Keratinocyte (primary cell): Measurements from ENCODE around the gene ANO10. TPM values are rescaled to one million over a fixed set of nuclear protein-coding genes. Genes with fewer than 3 reads are reported as not detected.

Experiments used
- DNase-seq: peaks from one replicate; pipeline ENCODE4 v3.0.0-alpha.2; 2011; ENCODE audit warnings: low read depth, missing footprints, low spot score
- FAIRE-seq: peaks from 2 replicates; lab custom pipeline; 2011; peaks lifted over from hg19 to GRCh38; lab: Jason Lieb, UNC
- H2AFZ ChIP-seq: 2 replicates; pipeline ENCODE4 v1.6.0; 2012; ENCODE audit warnings: low read length, control low read depth, inconsistent platforms; ENCODE audit not compliant: control insufficient read depth
- H3K27ac ChIP-seq: 2 replicates; pipeline ENCODE4 v1.5.1; 2011; ENCODE audit warnings: low read length; ENCODE audit not compliant: control insufficient read depth, insufficient read depth
- H3K27me3 ChIP-seq: 3 replicates; pipeline ENCODE4 v1.6.0; 2011; ENCODE audit warnings: low read length; ENCODE audit not compliant: control insufficient read depth, insufficient read depth; ENCODE audit errors: extremely low read depth
- H3K36me3 ChIP-seq, 2 experiments: 2 replicates in 1 of 2; 3 replicates in 1 of 2; pipeline ENCODE4 v1.5.1; 2011; ENCODE audit warnings: low read length in 2 of 2, mild to moderate bottlenecking in 1 of 2; ENCODE audit not compliant: control insufficient read depth in 2 of 2, insufficient read depth in 2 of 2; ENCODE audit errors: extremely low read depth in 1 of 2
- H3K4me1 ChIP-seq: 3 replicates; pipeline ENCODE4 v1.5.1; 2011; ENCODE audit warnings: low read length; ENCODE audit not compliant: control insufficient read depth, insufficient read depth; ENCODE audit errors: extremely low read depth
- H3K4me2 ChIP-seq: 3 replicates; pipeline ENCODE4 v1.6.0; 2011; ENCODE audit warnings: low read depth, low read length; ENCODE audit not compliant: control insufficient read depth, insufficient read depth; ENCODE audit errors: extremely low read depth
- H3K4me3 ChIP-seq, 3 experiments: fragments of 200-600 bp in 1 of 3; sonication (generic) in 1 of 3; 2 replicates in 2 of 3; 3 replicates in 1 of 3; pipeline ENCODE4 v1.5.1; 2011 to 2016; ENCODE audit warnings: low read length in 3 of 3, mild to moderate bottlenecking in 3 of 3, control low read depth in 2 of 3, inconsistent platforms in 1 of 3, low read depth in 1 of 3, mixed read lengths in 1 of 3, mixed run types in 1 of 3, moderate library complexity in 1 of 3; ENCODE audit not compliant: control insufficient read depth in 2 of 3, insufficient read depth in 2 of 3; ENCODE audit errors: extremely low read depth in 1 of 3
- H3K79me2 ChIP-seq: 2 replicates; pipeline ENCODE4 v1.6.0; 2012; ENCODE audit warnings: low read length; ENCODE audit not compliant: control insufficient read depth, insufficient read depth
- H3K9ac ChIP-seq: 3 replicates; pipeline ENCODE4 v1.6.0; 2011; ENCODE audit warnings: low read length; ENCODE audit not compliant: control insufficient read depth, insufficient read depth; ENCODE audit errors: extremely low read depth
- H3K9me1 ChIP-seq: 3 replicates; pipeline ENCODE4 v1.6.0; 2011; ENCODE audit warnings: low read length; ENCODE audit not compliant: control insufficient read depth, insufficient read depth; ENCODE audit errors: extremely low read depth
- H3K9me3 ChIP-seq: 2 replicates; pipeline ENCODE4 v1.5.1; 2012; ENCODE audit warnings: low read depth, low read length; ENCODE audit not compliant: control insufficient read depth
- H4K20me1 ChIP-seq: 3 replicates; pipeline ENCODE4 v1.6.0; 2011; ENCODE audit warnings: low read length; ENCODE audit not compliant: control insufficient read depth, insufficient read depth; ENCODE audit errors: extremely low read depth
- CTCF ChIP-seq, 3 experiments: IDR thresholded peaks in 1 of 3; conservative IDR thresholded peaks in 1 of 3; optimal IDR thresholded peaks in 1 of 3; 2 replicates in 2 of 3; 3 replicates in 1 of 3; pipeline versions ENCODE3 to v1.5.1; 2011; ENCODE audit warnings: low read length in 3 of 3, mild to moderate bottlenecking in 3 of 3, moderate library complexity in 2 of 3, control low read depth in 1 of 3, inconsistent platforms in 1 of 3; ENCODE audit not compliant: insufficient read depth in 2 of 3; ENCODE audit errors: extremely low read depth in 1 of 3
- EZH2 ChIP-seq: IDR thresholded peaks from one replicate; pipeline ENCODE4 v1.6.1; 2012; ENCODE audit warnings: inconsistent platforms, mild to moderate bottlenecking, low read length, moderate library complexity
- dilution Hi-C: fragments of 300-500 bp; cut with MboI; formaldehyde crosslinking; loops from one replicate; pipeline ENCODE4 v1.7.0; 2020; ENCODE audit warnings: low sequenced_read_pairs; ENCODE audit not compliant: extremely low pct_ligation_motif_present
- polyA plus RNA-seq, 5 experiments: library from polyadenylated mRNA; depleted of rRNA in 3 of 5; stranded (reverse) in 3 of 5; stranded (forward) in 1 of 5; unstranded in 1 of 5; fragments of >200 nt; gene quantifications; 1 replicate in 1 of 5; 2 replicates in 3 of 5; 3 replicates in 1 of 5; pipeline versions ENCODE4 v1.2.1 to v1.2.3, GENCODE V29; 2011 to 2012; ENCODE audit warnings: missing spikeins in 2 of 5, low read depth in 1 of 5, low replicate concordance in 1 of 5

ANO10 gene
- polyA plus RNA-seq, 1 donor (not counting 4 experiments of a cell fraction or from before 2014, with no cell fraction given): 48.8 TPM

DNA sequence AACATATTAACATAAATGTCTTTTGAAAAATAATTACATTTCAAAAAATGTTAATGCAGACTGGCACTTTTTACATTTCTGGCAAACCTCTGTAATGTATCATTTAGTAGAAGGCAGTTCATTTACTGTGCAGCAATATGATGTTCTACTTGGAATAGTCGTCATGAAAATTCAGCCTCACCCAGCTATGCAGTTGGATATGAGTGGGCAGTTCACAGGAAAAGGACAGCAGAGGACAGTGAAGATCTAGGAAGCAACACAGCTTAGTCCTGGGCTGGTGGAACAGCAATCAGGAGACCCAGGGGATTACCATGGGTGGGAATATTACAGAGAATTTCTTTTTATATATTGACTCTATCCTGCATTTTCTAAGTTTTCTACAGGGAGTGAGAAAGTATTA, 63.6 kb downstream of the ANO10 start:
- Histone ChIP-seq H3K27me3 (no peaks in the 10 kb centered on the region), H3K27ac (no peak overlapping the region), H4K20me1 (no peaks in the 10 kb centered on the region), H3K4me1 (no peaks in the 10 kb centered on the region), H3K9ac (no peak overlapping the region), H3K9me1 (no peaks in the 10 kb centered on the region), H3K4me2 (no peak overlapping the region), H2AFZ (no peak overlapping the region), H3K79me2 (no peaks in the 10 kb centered on the region), H3K4me3 (no peak overlapping the region), H3K9me3 (no peaks in the 10 kb centered on the region), H3K36me3 (peaks cover 3 to 5% of the 10 kb centered on the region in 2 experiments)
- TF ChIP-seq CTCF (optimal IDR thresholded peaks at IDR 0.05 in 1 of 3, IDR thresholded peaks at IDR 0.05 in 1 of 3, conservative IDR thresholded peaks at IDR 0.05 in 1 of 3; ENCODE audit: extremely low read depth in 1 of 3, insufficient read depth in 2 of 3, low read length in 3 of 3): no peak
- TF ChIP-seq EZH2: no peak
- FAIRE-seq (no peak), DNase-seq (no peak)
- dilution Hi-C loops: no loop called here

DNA sequence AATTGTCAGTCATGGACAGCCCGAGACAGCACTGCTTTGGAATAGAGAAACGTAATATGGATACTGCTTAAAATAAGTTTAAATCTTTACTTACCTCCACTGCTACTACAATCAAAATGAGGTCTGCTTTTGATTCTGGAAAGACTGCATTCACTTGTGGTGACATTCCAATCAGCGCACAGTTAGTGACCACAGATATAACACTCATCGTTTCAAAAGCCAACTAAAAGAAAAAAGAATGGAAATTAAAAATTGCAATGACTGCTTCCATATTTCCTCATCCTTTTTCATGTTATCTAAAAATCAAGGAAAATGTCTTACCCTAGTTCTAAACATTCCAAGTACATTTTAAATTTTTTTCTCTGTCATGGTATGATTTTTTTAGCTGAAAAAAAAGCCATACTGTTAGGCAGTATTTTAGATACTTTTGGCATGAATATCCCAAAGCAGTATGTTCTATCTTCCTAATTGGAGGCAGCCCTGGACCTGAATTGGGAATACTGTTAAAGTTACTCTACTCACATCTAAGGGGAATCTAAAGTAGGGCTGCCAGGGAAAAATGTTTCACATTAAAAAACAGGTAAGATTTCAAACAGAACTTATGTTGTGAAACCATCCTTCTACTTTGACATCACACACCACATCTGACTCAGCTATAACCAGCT, 72.1 kb downstream of the ANO10 start:
- dilution Hi-C loops: no loop called here
- TF ChIP-seq CTCF (optimal IDR thresholded peaks at IDR 0.05 in 1 of 3, IDR thresholded peaks at IDR 0.05 in 1 of 3, conservative IDR thresholded peaks at IDR 0.05 in 1 of 3; ENCODE audit: extremely low read depth in 1 of 3, insufficient read depth in 2 of 3, low read length in 3 of 3): no peak
- no peak for TF ChIP-seq EZH2

More for the DNA sequence above, 72.1 kb downstream of the ANO10 start:
- Histone ChIP-seq H3K79me2 (no peaks in the 10 kb centered on the region), H3K4me2 (no peak overlapping the region), H3K36me3 (peaks cover 0 to 3% of the 10 kb centered on the region in 2 experiments), H3K27ac (no peak overlapping the region), H3K4me3 (no peak overlapping the region), H3K4me1 (no peaks in the 10 kb centered on the region), H3K27me3 (no peaks in the 10 kb centered on the region), H3K9me1 (no peaks in the 10 kb centered on the region), H3K9me3 (no peaks in the 10 kb centered on the region), H2AFZ (no peak overlapping the region), H3K9ac (no peak overlapping the region), H4K20me1 (no peaks in the 10 kb centered on the region)
- FAIRE-seq: no peak
- no peak for DNase-seq
